Suppressor macrophage treated with lipopolysaccharide for 1 hour (primary cell): ENCODE results near the gene BMP2.

Source experiments
- DNase-seq, 3 donors: peaks; one replicate each; pipeline ENCODE4 v3.0.0-alpha.2; 2020 to 2022

BMP2 gene

DNA sequence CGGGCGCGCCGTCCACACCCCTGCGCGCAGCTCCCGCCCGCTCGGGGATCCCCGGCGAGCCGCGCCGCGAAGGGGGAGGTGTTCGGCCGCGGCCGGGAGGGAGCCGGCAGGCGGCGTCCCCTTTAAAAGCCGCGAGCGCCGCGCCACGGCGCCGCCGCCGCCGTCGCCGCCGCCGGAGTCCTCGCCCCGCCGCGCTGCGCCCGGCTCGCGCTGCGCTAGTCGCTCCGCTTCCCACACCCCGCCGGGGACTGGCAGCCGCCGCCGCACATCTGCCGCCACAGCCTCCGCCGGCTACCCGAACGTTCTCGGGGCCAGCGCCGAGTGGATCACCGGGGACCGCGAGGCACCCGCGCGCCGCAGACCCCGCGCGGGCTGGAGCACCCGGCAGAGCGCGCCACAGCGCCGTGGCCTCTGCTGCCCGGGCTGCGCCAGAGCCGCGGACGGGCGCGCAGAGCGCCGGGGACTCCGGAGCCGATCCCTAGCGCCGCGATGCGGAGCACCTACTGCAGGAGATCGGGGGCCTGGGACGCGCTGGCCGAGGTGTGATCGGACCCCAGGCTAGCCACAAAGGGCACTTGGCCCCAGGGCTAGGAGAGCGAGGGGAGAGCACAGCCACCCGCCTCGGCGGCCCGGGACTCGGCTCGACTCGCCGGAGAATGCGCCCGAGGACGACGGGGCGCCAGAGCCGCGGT lies at the start of gene BMP2:
Gene BMP2 (plus strand): TSS at position 151 of the 692 bp plus-strand sequence. CDS start 2,441 bp downstream, outside the sequence.
- DNase-seq: peak; percentile 77 to 91 (median 83)

DNA sequence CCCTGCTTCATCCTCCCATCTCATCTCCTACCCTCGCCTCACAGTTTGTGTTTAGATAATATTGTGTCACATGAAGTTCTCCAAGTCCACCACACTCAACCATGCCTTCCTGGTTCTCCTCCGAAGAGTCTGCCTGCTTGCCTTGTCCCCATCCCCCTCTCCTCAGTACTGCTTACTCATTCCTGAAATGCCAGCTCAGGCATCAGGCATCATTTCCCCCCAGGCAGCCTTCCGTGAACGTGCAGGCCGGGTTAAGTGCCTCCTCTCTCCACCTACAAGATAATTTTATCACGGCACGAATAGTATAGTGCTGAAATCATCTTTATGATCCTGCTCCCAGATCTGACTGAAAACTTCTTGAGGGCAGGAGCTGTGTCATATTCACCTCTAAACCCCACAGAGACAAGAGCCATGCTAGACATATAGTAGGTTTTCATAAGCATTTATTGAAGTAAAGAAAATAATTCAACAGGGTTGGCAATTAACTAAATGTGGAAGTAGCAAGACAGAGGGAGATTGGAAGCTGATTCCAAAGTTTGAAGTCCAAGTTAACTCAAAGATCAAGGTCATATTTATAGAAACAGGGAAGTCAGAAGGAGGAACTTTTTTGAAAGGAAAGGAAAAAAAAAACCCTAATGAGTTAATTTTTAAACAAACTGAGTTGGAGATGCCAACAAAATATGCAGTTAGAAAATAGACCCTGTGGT lies 48.7 kb upstream of the BMP2 start:
- peak; percentile 48 to 66 (median 61) for DNase-seq

DNA sequence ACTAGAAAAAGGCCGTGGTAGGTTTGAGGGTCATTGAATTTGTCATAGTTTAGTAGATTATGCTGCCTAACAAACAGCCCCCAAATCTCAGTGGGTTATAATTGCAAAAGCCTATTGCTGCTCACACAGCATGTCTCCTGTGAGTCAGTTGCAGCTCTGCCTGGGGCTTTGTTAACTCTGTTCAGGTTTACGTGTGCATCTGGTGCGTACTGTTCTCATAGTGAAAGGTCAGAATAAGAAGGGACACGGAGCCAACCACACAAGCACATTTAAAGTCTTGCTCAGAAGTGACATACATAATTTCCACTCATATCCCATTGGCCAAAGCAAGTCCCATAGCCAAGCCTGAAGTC lies 48.1 kb upstream of the BMP2 start:
- DNase-seq: peak; percentile 26 to 70 (median 50)

DNA sequence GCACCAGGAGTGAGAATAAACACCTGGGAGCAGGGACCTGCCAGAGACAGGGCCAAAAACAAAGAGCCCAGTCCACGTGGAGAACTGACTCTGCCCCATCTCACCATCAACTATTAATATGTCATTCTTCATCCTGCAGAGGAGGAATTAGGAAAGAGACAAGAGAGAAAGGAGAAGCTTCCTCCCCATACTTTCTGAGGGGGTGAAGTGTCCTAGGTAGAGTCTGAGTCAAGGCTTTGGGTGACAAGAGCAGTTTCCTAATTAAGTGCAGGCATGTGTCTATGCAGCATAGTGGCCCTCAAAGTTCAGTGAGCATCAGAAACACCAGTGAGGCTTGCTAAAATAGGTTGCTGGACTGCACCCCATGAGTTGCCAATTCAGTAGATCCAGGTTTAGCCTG lies 40.7 kb upstream of the BMP2 start:
- DNase-seq: peak; percentile 41 to 57 (median 45)

DNA sequence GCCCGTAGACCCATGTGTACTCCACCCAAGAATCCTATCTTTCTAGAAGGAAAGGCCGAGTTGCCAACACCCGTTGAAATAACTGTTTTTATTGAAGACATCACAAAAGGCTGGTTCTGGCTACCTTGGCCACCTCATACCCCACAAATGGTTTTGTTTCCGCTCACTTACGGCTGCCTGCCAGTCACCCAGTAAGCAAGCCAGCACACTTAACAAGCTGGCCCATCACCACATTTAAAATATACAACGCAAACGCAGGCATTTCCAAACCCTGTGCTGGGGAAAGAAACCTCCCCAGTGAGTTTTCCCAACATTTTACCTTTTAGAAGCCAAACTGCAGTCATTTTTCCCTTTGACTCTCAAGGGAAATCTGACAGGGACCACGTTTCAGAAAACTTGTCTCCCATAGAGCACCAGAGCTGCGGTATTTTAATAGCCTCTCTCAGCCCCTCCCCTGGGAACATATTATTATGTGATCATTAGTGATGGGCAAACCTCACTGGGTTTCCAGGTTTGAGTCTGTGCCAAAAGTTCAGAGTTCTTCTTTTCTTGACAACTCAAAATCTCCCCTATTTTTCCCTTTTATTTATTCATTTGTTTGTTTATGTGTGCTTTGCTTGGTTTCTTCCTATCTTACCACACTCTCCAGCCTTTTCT lies 36.7 kb upstream of the BMP2 start:
- DNase-seq: peak in 1 of 3 donors; percentile 11

DNA sequence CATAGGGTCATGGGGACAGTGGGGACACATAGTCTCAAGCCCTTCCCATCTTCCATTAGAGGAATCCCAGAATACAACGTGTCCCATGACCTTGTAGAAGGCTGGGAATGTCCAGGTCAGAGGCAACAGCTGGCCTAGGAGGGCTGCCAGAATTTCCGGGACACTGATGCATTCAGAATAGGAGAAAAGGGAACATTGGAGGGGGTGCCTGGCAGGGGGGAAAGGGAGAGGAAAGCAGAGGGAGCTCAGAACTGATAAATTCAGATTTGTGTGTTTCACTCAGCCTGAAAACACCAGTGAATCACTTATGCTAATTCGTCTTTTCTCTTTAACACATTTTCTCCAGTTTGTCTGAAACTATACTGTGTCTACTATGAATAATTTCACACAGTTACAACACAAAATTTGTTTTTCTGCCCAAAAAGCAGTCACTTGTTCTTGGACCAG lies 35.5 kb upstream of the BMP2 start:
- no peak for DNase-seq

DNA sequence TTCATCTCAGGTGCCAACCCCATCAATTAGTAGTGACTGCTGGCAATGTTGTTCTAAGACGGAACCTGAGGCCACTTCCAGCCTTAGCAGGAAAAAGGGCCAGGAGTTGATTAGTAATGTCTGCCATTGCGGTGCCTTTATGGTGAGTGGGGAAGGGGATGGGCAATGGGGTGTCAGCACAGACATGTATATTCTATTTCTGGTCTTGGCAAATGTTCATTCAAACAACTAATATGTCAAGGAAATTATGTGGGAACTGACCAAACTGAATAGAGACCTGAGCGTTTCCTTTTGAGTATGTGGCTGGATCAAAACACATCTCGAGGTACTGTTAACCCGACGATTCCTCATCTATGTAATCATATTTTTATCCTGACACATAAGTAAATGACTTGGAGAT lies 34.6 kb upstream of the BMP2 start:
- no peak for DNase-seq

DNA sequence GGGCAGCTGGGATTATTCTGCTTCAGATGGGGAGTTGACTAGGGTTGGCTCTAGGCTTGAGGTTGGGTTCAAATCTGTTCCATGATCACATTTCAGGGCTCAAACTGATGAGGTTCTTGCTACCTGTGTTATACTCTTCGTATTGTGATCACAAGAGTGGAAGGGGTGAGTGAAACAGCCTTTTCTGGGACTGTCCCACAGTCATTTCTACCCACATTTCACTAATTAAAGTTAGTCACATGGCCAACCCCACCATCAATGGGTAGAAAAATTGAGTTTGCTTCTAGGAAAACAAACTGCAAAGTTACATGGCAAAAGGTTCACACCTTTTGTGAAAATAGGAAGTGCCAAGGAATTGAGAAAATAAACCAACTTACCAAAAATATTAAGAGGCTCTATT lies 33.5 kb upstream of the BMP2 start:
- DNase-seq: no peak

DNA sequence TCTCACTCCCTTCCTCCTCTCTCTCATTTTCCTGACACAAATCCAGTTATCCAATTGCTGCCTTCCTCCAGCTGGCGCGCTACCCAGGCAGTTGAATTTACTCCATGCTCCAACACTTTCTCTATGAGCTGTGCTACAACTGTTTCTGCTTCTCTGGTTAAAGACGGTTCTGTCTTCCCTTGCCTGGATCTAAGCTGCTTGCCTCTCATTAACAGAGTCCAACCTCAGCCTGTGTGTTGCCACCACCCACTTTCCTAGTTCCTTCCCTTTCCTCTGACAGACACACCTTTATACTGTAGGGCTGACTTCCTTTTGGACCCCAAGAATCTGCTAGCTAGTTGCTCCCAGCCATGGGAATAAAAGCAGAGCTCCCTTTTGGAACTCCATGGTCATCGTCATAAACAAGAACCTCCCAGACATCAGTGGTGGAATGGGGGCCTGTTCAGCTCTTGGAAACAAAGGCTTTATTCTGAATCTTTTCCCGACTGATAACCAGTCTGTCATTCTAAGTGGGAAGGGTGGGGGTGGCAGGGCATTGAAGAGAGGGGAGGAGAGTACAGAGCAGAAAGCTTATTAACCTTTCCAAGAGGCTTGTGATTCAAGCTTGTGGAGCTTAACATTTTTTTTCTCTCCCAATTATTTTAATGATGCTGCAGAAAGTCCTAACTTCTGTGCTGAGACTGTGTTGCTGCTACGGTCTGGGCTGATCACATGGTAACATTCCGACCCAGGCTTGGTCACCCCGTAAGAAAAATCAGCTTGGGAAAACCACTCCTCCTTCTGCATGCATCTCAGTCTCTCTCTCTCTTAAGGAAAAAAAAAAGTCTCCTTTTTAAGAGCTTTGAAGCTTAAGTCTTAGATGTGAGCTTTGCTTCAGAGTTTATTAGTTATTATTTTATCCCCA lies 31.3 kb upstream of the BMP2 start:
- DNase-seq: no peak

DNA sequence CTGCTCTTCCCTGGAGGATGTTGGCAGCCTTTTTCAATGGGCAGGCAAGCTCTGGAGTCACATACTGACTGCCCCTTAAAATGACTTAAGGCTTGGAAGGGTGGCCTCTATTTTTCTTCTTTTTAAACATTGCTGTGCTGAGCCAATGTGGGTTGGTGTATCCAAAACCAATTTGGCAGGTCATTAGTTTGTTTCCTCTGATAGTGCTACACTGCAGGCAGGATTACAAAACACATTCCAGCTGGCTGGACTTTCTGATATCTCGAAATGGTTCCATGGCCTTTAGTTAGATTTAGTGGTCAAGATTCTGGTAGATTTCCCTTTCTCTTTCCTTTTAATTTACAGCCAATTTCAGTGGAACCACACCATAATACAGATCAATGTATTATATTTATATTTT lies 28.1 kb upstream of the BMP2 start:
- peak; percentile 13 to 49 (median 29) for DNase-seq

DNA sequence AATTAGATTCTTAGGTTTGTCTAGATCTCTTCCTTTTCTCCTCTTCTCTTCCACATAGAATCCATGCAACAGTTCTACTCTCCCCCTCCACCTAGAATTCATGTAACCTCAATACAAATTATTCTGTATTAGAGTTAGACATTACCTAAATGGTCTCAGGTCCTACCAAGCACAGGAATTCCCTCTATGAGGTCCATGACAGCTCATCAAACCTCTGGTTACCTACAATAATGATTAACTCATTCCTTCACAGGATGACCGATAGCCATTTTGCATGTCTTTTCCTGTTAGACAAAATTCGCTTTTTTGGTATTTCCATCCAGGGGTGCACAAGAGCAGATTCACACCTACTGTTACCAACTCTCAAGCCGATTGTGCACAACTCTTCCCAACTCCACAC lies 27.4 kb upstream of the BMP2 start:
- no peak for DNase-seq

DNA sequence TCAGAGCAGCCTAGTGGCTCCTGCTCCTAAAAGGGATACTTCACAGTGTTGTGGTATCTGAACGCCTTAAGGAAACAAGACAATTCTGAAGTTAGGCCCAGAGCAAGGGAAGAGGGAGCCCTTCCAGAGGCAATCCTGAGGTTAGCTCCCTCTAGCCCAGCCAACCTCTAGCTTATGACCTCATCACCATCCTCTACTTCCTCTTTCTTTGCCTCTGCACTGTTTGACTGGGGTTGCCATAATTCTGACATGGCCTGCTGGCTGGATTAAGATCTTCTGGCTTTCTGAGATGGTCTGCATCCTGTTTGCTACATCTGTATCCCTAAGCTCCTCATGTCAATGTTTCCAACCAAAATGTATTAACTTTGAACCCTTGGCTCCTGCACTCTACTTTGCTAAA lies 23.3 kb upstream of the BMP2 start:
- peak; percentile 52 to 65 (median 63) for DNase-seq

DNA sequence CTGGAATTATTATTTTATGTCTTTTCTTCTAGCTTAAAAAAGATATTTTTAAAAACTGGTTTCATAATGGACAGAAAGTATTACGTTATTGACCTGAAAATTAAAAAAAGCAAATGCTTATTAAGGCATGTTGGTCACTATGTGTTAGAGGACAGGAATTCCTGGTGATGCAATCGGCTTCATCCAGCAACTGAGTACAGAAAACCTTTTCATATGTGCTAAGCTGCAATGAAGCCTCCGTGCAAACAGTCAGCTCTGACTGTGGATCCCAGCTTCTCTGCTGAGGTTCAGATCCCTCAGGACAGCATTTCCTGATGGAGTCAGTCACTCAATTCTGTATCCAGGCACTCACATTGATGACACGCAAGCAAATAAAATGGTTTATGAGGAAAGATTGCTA lies 22.7 kb upstream of the BMP2 start:
- DNase-seq: no peak

DNA sequence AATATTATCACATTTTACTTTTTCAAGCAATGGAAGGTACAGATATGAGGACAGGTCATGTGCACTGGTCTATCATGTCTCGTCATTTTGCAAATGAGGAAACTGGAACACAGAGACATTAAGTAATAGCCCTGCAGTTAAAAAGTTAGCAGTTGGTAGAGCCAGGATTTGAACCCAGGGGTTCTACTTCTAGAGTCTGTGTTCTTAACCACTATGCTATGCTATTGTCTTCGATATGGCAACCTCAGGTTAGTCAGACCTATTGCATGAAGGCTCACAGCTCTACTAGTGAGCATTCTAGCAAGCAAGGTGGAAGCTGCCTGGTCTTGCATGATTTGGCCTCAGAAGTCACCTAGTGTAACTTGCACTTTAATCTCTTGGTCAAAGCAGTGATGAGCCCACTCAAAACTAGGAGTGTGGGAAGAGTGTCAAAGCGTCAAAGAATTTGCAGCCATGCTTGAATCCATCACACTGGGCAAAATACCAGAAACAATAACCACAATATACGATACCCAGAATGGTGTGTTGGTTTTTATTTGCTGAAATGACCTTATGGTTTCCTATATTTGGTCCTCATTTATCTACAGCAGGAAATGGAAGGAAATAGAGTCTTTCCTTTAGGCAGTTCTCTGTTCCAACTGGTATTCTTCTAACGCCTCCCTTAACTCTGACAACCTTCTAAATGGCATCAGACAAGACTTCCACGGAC lies 20.4 kb upstream of the BMP2 start:
- DNase-seq: no peak

DNA sequence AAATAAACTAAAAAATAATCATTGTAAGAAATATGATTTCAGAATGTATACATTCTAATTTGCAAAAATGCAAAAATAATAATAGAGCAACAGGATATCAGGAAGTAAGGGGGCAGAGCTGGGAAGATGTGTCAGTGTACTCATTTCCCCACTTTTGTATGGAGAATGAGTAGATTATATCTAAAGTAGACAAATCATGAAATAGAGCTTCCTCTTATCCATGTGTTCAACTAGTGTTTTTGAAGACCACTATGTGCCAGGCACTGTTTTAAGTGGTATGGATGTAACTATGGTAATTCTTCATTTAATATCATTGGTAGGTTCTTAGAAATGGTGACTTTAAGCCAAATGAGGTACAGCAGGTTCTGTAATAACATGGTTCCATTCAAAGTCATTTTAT lies 17.0 kb upstream of the BMP2 start:
- DNase-seq: no peak

DNA sequence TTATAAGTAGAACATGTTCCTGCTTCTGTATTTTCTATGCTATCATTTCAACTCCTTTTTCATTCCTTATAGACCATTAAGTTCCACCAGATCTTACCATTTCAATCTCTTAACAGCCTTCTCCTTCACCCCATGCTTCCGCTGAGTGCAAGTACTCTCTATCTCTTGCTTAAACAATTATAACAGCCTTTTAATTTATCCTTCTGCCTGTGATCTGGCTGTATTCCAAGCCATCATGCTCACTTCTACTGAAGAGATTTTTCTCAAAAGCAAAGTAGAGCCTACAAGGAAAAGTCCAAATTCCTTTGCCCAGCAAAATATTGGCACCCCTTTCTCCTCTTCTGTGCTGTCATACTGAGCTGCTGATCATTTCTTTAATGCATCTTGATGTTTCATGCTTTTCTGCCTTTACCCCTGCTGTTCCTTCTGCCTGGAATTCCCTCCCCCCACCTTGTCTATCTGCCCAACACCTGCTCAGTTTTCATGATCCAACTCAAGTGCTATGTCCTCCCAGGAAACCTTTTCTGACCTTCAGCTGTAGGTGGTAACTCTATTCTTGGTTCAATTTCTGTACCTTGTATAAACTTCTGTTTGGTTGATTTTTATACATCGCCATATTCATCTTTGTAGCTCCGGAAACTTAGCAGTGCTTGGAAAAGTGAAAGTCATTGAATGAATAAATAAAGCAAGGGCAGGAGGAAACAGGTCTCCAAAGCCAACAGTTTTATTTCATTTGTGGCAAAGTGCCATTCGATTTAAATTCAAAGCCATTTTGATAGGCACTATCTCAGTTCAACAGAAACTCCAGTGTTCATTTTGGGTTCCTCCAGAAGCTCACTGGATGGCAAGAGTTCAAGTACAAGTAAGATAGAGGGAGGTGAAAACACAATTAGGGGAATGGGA lies 10.5 kb upstream of the BMP2 start:
- DNase-seq: no peak

DNA sequence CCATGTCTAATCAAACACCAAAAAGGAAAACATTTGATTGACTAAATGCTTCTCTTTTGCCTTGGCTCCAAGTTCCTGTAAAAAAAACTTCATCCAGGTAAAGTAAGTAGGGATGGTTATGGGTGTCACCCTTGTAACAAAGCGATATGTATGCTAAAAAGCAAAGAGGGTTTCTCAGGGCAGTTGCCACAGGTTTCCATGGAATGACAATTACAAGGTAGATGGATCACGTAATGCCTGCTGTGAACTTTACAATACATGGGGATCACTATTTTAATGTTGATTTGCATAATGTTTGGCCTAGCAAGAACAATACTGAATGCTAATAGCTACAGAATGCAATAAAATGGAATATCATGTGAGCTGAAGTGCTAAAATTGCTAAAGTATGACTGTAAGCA lies 2.9 kb upstream of the BMP2 start:
- DNase-seq: no peak

DNA sequence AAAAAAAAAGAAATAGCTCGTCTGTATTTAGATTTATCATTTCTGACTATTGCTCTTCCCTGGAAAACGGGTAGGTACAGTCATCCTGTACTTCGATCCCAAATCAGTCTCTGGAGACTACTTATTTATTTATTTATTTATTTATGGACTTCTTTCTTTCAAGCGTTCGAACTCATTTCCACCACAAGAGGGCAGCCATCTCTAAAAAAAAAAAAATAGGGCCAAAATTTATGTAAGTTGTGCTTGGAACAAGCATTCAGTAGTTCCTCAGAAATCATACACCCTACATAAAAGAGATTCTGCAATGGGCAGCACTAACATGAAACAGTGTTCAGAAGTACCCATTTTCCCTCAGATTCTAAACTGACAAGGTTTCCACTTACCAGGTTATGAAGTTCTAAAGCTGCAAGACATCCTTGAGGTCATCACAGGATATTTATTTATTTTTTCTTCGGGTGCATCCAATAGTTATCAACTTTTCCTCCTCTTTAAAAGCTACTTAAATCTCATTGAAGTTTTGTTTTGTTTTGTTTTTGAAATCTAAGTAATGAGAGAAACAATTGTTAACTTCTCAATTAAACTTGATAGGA lies 1.9 kb upstream of the BMP2 start:
- DNase-seq: peak; percentile 52 to 75 (median 74)

DNA sequence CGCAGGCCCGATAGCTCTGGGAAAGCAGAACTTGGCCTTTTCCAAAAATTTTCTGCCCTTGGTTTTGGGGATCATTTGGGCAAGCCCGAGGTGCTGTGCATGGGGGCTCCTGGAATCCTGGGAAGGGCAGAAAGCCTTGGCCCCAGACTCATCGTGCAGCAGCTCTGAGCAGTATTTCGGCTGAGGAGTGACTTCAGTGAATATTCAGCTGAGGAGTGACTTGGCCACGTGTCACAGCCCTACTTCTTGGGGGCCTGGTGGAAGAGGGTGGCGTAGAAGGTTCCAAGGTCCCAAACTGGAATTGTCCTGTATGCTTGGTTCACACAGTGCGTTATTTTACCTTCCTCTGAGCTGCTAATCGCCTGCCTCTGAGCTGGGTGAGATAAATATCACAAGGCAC lies 1.1 kb upstream of the BMP2 start:
- DNase-seq: no peak

DNA sequence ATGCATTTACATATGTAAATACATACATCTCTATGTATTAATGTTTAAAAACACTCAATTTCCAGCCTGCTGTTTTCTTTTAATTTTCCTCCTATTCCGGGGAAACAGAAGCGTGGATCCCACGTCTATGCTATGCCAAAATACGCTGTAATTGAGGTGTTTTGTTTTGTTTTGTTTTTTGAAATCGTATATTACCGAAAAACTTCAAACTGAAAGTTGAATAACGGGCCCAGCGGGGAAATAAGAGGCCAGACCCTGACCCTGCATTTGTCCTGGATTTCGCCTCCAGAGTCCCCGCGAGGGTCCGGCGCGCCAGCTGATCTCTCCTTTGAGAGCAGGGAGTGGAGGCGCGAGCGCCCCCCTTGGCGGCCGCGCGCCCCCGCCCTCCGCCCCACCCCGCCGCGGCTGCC lies 355 bp upstream of the BMP2 start:
- no peak for DNase-seq
